ENCODE data around the gene GIPC3. TPM values are rescaled to one million over a fixed set of nuclear protein-coding genes. Genes with fewer than 3 reads are reported as not detected.

GIPC3 gene
- total RNA-seq, 4 donors from 2014 or later: 0.78 to 2.2 (median 0.97) TPM

DNA sequence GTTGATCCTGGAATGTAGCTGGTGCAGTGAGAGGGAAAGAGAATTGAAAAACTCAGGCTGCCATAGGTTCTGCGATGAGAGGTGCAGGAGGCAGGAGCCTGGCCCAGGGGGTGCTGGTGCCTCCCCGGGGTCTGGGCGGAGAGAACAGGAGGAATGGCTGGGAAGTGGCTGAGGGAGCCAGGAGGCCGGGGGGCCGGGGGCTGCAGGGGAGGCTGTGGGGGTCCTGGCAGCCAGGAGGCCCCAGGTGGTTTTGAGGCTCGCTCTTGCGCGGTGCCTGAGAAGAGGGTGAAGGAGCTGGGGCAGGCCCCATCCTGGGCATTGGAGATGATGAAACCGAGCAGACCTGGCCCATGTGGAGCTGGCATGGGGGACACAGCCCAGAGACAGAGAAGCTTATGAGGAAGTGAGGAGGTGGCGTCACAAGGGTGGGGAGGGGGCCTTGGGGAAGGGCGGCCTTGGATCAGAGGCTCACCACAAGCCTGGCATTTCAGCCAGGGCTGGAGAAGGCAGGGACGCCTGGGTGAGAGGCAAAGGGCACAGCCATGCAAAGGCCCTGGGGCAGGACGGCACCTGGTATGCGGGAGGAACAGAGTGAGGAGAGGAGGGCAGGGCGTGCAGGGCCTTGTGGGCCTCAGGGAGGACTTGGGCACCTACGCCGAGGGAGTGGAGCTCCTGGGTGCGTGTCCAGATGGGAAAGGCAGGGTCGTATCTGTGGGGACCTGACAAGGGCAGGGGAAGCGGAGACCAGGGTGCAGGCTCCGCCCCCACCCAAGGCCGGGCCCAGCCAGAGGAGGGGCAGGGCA is 47.6 kb upstream of the GIPC3 start:
- 90 to 95% methylated on average over 22 of the region's 22 CpGs for WGBS, 2 donors
- Histone ChIP-seq H3K36me3 (peaks cover 32 to 39% of the 10 kb centered on the region in 2 donors), H3K9me3 (no peaks in the 10 kb centered on the region), H3K27me3 (no peaks in the 10 kb centered on the region), H3K4me3 (replicated peaks in 1 of 3) (no peak overlapping the region), H3K4me1 (no peaks in the 10 kb centered on the region), H3K27ac (no peak overlapping the region)
- intact Hi-C loops (cut with DNase I): no loop called here
- DNase-seq: no peak
- TF ChIP-seq, protein P1, sequence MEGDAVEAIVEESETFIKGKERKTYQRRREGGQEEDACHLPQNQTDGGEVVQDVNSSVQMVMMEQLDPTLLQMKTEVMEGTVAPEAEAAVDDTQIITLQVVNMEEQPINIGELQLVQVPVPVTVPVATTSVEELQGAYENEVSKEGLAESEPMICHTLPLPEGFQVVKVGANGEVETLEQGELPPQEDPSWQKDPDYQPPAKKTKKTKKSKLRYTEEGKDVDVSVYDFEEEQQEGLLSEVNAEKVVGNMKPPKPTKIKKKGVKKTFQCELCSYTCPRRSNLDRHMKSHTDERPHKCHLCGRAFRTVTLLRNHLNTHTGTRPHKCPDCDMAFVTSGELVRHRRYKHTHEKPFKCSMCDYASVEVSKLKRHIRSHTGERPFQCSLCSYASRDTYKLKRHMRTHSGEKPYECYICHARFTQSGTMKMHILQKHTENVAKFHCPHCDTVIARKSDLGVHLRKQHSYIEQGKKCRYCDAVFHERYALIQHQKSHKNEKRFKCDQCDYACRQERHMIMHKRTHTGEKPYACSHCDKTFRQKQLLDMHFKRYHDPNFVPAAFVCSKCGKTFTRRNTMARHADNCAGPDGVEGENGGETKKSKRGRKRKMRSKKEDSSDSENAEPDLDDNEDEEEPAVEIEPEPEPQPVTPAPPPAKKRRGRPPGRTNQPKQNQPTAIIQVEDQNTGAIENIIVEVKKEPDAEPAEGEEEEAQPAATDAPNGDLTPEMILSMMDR (IDR thresholded peaks at IDR 0.05): no peak
- no peak for TF ChIP-seq POLR2A (IDR thresholded peaks at IDR 0.05)

GRCh38 chr19:3538258-3538929 is 46.9 kb upstream of the GIPC3 start:
- Histone ChIP-seq H3K4me3 (replicated peaks in 1 of 3) (no peak overlapping the region), H3K27me3 (no peaks in the 10 kb centered on the region), H3K4me1 (no peaks in the 10 kb centered on the region), H3K27ac (no peak overlapping the region), H3K9me3 (no peaks in the 10 kb centered on the region), H3K36me3 (peaks cover 24 to 31% of the 10 kb centered on the region in 2 donors)
- 88 to 95% methylated on average over 8 to 25 of the region's 25 CpGs for WGBS, 2 donors
- no peak for TF ChIP-seq POLR2A (IDR thresholded peaks at IDR 0.05)
- TF ChIP-seq, protein P1 (IDR thresholded peaks at IDR 0.05): no peak
- no peak for DNase-seq
- intact Hi-C loops (cut with DNase I): no loop called here

DNA sequence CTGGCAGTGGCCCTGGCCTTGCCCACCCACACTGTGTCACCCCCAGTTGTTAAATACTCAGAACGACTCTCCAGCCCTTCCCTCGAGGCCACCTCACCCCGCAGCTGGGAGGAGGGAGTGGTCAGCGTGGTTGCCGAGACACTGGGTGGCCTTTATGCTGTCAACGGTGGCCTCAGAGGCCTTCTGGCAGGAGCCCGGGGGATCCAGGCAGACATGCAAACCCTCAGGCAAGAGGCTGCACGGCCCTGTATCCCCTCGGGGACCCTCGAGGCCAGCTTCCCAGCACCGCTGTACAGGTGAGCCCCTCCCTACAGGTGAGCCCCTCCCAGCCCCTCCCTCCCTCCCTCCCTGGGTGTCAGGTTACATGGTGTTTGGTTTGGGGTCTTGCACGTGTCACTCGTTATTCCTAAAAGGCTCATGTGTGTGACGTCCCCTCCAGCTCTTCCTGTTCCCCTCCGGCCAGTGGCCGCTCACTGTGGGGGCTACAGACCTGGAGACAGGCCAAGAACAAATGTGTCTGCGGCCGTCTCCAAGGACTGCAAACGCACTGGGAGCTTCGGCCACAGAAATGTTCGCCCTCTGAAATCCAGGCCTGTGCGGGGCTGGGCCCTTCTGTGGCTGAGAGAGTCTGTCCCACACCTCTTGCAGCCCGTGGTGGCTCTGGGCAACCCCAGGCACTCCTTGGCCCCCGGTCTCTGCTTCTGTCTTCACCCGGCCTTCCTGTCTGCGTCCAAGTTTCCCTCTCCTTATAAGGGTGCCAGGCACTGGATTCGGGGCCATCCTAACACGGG is 46.1 kb upstream of the GIPC3 start, which contains the start of gene TEKTIP1:
TSS of gene TEKTIP1 (plus strand) at position 210 of the 791 bp plus-strand sequence. CDS start at position 214, 4 bp downstream.
- Histone ChIP-seq H3K9me3 (no peaks in the 10 kb centered on the region), H3K4me1 (no peaks in the 10 kb centered on the region), H3K27ac (no peak within 1 kb of the TSS), H3K27me3 (no peaks in the 10 kb centered on the region), H3K36me3 (peaks cover 20 to 24% of the 10 kb centered on the region in 2 donors), H3K4me3 (replicated peaks in 1 of 3) (no peak within 1 kb of the TSS)
- 74 to 75% methylated on average over 19 to 27 of the region's 28 CpGs for WGBS, 2 donors
- TF ChIP-seq, protein P1 (IDR thresholded peaks at IDR 0.05): no peak
- TF ChIP-seq POLR2A (IDR thresholded peaks at IDR 0.05): no peak
- intact Hi-C loops (cut with DNase I): no loop called here
- no peak for DNase-seq

DNA sequence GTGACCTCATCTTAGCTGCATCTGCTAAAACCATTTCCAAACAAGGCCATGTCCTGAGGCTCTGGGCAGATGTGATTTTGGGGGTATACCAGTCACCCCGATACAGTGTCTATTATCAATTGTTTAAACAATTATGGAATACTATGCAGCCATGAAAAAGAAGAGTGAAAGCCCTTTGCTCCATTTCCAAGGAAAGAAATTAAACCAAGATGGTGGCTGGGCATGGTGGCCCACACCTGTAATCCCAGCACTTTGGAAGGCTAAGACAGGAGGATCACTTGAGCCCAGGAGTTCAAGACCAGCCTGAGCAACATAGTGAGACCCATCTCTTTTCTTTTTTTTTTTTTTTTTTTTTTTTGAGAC is 45.5 kb upstream of the GIPC3 start:
- Histone ChIP-seq H3K27ac (no peak overlapping the region), H3K9me3 (no peaks in the 10 kb centered on the region), H3K4me1 (no peaks in the 10 kb centered on the region), H3K4me3 (replicated peaks in 1 of 3) (no peak overlapping the region), H3K36me3 (peaks cover 18 to 19% of the 10 kb centered on the region in 2 donors), H3K27me3 (no peaks in the 10 kb centered on the region)
- TF ChIP-seq, protein P1 (IDR thresholded peaks at IDR 0.05): no peak
- TF ChIP-seq POLR2A (IDR thresholded peaks at IDR 0.05): no peak
- DNase-seq: no peak
- intact Hi-C loops (cut with DNase I): no loop called here
- WGBS, 2 donors: 100% methylated on average over 1 of the region's 1 CpG

All from thyroid gland (tissue), 4 donors.